ENCODE data around the gene NLRP6. TPM values are rescaled to one million over a fixed set of nuclear protein-coding genes. Genes with fewer than 3 reads are reported as not detected.
"Not testable (repeated sequence)": the region's sequence is repeated elsewhere in the genome, so short reads cannot be mapped to it uniquely, and the experiment has no call there.

The NLRP6 gene
- total RNA-seq, 1 donor, result not detected

DNA sequence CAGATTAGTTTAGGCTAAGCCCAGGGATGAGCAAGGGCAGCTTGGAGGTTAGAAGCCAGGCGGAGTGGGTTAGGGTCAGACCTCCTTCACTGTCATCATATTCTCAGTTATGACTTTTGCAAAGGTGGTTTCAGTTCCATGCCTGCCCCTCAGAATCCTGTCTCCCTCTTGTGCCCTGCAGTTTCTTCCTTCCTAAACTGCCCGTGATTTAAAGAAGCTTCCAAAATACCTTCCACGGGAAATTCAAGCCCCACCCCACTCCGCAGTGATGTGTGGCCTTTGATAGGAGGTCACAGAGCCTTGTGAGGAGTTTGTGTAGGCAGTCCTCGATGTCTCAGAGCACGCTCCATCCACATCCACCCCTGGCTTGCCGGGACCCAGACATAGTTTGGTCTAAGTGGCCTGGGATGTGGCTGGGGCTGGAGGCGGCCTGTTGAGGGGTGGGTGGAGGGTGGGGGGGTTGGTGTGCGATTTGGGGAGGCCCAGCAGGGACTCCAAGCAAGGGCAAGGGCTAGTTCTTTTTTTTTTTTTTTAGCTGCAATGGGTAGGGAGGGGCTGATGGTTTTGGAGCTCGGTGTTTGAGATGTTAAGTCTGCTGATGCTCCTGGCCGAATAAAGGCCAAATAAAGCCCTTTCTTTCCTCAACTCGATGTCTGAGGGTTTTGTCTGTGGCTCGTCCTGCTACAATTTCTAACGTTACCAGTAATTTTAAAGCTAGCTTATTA lies 34.0 kb downstream of the NLRP6 start:
- Histone ChIP-seq H3K36me3 (ENCODE audit: insufficient read depth, low read length) (no peaks in the 10 kb centered on the region), H3K4me3 (ENCODE audit: insufficient read depth, low read length) (peak overlapping the region; percentile 39), H3K4me1 (ENCODE audit: insufficient read depth, low read length) (peaks cover 31% of the 10 kb centered on the region), H3K79me2 (ENCODE audit: insufficient read depth, low read length) (peaks cover 19% of the 10 kb centered on the region), H3K9me3 (ENCODE audit: low read depth, low read length) (no peaks in the 10 kb centered on the region), H3K27ac (ENCODE audit: low read depth, low read length) (peak overlapping the region; percentile 8), H2AFZ (ENCODE audit: low read length) (no peak overlapping the region), H4K20me1 (ENCODE audit: insufficient read depth, low read length) (no peaks in the 10 kb centered on the region), H3K4me2 (ENCODE audit: insufficient read depth, low read length) (peak overlapping the region; percentile 51), H3K27me3 (ENCODE audit: insufficient read depth, low read length) (peaks cover 22% of the 10 kb centered on the region)
- TF ChIP-seq, protein P1, sequence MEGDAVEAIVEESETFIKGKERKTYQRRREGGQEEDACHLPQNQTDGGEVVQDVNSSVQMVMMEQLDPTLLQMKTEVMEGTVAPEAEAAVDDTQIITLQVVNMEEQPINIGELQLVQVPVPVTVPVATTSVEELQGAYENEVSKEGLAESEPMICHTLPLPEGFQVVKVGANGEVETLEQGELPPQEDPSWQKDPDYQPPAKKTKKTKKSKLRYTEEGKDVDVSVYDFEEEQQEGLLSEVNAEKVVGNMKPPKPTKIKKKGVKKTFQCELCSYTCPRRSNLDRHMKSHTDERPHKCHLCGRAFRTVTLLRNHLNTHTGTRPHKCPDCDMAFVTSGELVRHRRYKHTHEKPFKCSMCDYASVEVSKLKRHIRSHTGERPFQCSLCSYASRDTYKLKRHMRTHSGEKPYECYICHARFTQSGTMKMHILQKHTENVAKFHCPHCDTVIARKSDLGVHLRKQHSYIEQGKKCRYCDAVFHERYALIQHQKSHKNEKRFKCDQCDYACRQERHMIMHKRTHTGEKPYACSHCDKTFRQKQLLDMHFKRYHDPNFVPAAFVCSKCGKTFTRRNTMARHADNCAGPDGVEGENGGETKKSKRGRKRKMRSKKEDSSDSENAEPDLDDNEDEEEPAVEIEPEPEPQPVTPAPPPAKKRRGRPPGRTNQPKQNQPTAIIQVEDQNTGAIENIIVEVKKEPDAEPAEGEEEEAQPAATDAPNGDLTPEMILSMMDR (IDR thresholded peaks at IDR 0.05; ENCODE audit: extremely low read depth, low read depth, low read length), result no peak
- peak; percentile 89 for DNase-seq (ENCODE audit: insufficient read length, low spot score, missing footprints)

DNA sequence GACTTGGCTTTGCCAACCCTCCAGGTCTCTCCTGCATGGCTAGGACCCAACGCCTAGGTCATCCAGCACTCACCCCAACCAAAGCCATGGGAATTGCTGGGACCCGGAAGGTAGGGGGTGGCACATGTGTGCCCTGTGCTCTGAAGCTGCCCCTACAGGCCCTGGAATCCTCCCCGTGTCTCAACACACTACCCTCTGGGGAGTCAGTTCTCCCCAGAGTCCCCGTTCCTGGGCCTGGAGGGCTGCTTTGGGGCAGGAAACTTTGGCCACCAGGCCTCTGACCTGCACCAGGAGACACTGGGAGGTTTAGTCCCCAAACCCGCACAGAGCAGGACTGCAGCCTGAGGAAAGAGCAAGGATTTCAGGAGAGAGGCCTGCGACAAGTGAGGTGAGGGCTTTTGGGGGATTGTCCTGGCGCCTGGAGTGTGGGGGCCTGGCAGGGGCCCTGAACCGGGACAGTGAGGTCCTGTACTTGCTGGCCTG lies 35.1 kb downstream of the NLRP6 start:
- H2AFZ ChIP-seq (ENCODE audit: low read length), result no peak overlapping the region
- H3K9me3 ChIP-seq (ENCODE audit: low read depth, low read length), result no peaks in the 10 kb centered on the region
- H3K4me1 ChIP-seq (ENCODE audit: insufficient read depth, low read length), result peaks cover 27% of the 10 kb centered on the region
- no peaks in the 10 kb centered on the region for H4K20me1 ChIP-seq (ENCODE audit: insufficient read depth, low read length)
- no peaks in the 10 kb centered on the region for H3K36me3 ChIP-seq (ENCODE audit: insufficient read depth, low read length)
- peaks cover 15% of the 10 kb centered on the region for H3K79me2 ChIP-seq (ENCODE audit: insufficient read depth, low read length)
- H3K4me3 ChIP-seq (ENCODE audit: insufficient read depth, low read length), result no peak overlapping the region
- peak overlapping the region; percentile 48 for H3K27ac ChIP-seq (ENCODE audit: low read depth, low read length)
- DNase-seq (ENCODE audit: insufficient read length, low spot score, missing footprints), result peak; percentile 81
- TF ChIP-seq, protein P1 (IDR thresholded peaks at IDR 0.05; ENCODE audit: extremely low read depth, low read depth, low read length), result no peak
- H3K27me3 ChIP-seq (ENCODE audit: insufficient read depth, low read length), result peaks cover 27% of the 10 kb centered on the region
- H3K4me2 ChIP-seq (ENCODE audit: insufficient read depth, low read length), result peak overlapping the region; percentile 88

DNA sequence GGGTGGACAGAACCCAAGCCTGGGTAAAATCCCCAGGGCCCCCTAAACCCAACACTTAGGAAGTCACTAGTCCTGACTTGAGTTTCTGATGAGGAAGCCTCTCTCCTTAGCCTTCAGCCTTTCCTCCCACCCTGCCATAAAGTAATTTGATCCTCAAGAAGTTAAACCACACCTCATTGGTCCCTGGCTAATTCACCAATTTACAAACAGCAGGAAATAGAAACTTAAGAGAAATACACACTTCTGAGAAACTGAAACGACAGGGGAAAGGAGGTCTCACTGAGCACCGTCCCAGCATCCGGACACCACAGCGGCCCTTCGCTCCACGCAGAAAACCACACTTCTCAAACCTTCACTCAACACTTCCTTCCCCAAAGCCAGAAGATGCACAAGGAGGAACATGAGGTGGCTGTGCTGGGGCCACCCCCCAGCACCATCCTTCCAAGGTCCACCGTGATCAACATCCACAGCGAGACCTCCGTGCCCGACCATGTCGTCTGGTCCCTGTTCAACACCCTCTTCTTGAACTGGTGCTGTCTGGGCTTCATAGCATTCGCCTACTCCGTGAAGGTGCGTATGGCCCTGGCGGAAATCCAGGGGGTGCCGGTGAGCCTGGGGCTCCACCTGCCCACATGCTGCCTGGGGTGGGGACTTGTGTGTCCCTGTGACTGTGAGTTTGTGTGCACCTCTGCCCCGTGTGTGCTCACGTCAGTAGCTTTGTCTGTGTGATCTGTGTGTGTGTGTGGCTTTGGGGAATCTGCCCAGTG lies 35.8 kb downstream of the NLRP6 start, which contains the start of gene IFITM1:
Gene IFITM1, plus strand, starts transcription at position 254 of the 767 bp plus-strand sequence. Its CDS starts 131 bp downstream, at position 385.
- Histone ChIP-seq H3K27ac (ENCODE audit: low read depth, low read length) (peak within 1 kb of the TSS; percentile 48), H2AFZ (ENCODE audit: low read length) (peak within 1 kb of the TSS; percentile 47), H3K27me3 (ENCODE audit: insufficient read depth, low read length) (peaks cover 27% of the 10 kb centered on the region), H4K20me1 (ENCODE audit: insufficient read depth, low read length) (no peaks in the 10 kb centered on the region), H3K4me3 (ENCODE audit: insufficient read depth, low read length) (peak within 1 kb of the TSS; percentile 68), H3K36me3 (ENCODE audit: insufficient read depth, low read length) (no peaks in the 10 kb centered on the region), H3K4me2 (ENCODE audit: insufficient read depth, low read length) (peak within 1 kb of the TSS; percentile 88), H3K9me3 (ENCODE audit: low read depth, low read length) (no peaks in the 10 kb centered on the region), H3K79me2 (ENCODE audit: insufficient read depth, low read length) (peaks cover 11% of the 10 kb centered on the region), H3K4me1 (ENCODE audit: insufficient read depth, low read length) (peaks cover 26% of the 10 kb centered on the region)
- TF ChIP-seq, protein P1 (IDR thresholded peaks at IDR 0.05; ENCODE audit: extremely low read depth, low read depth, low read length), result no peak
- peak; percentile 97 for DNase-seq (ENCODE audit: insufficient read length, low spot score, missing footprints)

DNA sequence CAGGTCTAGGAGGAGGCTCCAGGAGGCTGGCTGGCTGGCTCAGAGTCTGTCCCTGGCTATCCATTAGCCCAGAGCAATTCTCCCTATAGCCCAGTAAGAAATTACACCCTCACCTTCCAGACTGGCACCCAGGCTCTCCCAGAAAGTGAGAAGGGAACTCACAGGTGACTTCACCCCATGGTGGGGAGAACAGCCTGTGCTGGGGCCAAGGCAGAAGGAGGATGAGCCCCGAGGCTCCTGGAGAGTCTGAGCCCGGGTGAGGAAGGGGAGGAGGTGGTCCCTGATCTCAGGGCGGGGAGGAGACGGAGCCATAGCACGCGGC lies 36.3 kb downstream of the NLRP6 start:
- H2AFZ ChIP-seq (ENCODE audit: low read length); H3K79me2 ChIP-seq (ENCODE audit: insufficient read depth, low read length); H3K36me3 ChIP-seq (ENCODE audit: insufficient read depth, low read length); H4K20me1 ChIP-seq (ENCODE audit: insufficient read depth, low read length); H3K9me3 ChIP-seq (ENCODE audit: low read depth, low read length); H3K27ac ChIP-seq (ENCODE audit: low read depth, low read length): not testable (repeated sequence)
- peak; percentile 48 for DNase-seq (ENCODE audit: insufficient read length, low spot score, missing footprints)
- H3K4me3 ChIP-seq (ENCODE audit: insufficient read depth, low read length), result peak overlapping the region; percentile 68
- peaks cover 22% of the 10 kb centered on the region for H3K4me1 ChIP-seq (ENCODE audit: insufficient read depth, low read length)
- H3K4me2 ChIP-seq (ENCODE audit: insufficient read depth, low read length), result peak overlapping the region; percentile 88
- H3K27me3 ChIP-seq (ENCODE audit: insufficient read depth, low read length), result peaks cover 27% of the 10 kb centered on the region
